Measurements from ENCODE around the gene CPLX3.
A peak's percentile ranks its signal among the peaks of the same experiment; 100 is the strongest.

Gene CPLX3

GRCh38 chr15:74794970-74795349 is 31.5 kb upstream of the CPLX3 start:
- H3K36me3 ChIP-seq (ENCODE audit: insufficient read depth, insufficient read length, low read length), result peaks cover 50% of the 10 kb centered on the region
- no peak overlapping the region for H3K9ac ChIP-seq (ENCODE audit: insufficient read length, low read depth)

GRCh38 chr15:74795966-74796625 is 30.3 kb upstream of the CPLX3 start:
- Histone ChIP-seq H3K4me1 (ENCODE audit: insufficient read depth, insufficient read length) (peaks cover 33% of the 10 kb centered on the region), H3K4me3 (ENCODE audit: insufficient read length, low read depth) (no peak overlapping the region), H3K9ac (ENCODE audit: insufficient read length, low read depth) (no peak overlapping the region), H3K36me3 (ENCODE audit: insufficient read depth, insufficient read length, low read length) (peaks cover 61% of the 10 kb centered on the region), H3K27me3 (ENCODE audit: insufficient read depth, insufficient read length) (no peaks in the 10 kb centered on the region), H3K9me3 (ENCODE audit: insufficient read depth, low read length) (no peaks in the 10 kb centered on the region)
- no peak for TF ChIP-seq YY1 (IDR thresholded peaks at IDR 0.05; ENCODE audit: insufficient read depth, insufficient read length)
- TF ChIP-seq ZNF274 (IDR thresholded peaks at IDR 0.05; ENCODE audit: low read depth, low read length), result no peak
- TF ChIP-seq SUZ12 (IDR thresholded peaks at IDR 0.05; ENCODE audit: extremely low read depth, insufficient read depth, insufficient read length), result no peak
- DNase-seq (ENCODE audit: low read depth, low spot score), result no peak

More at GRCh38 chr15:74794970-74795349, 31.5 kb upstream of the CPLX3 start:
- DNase-seq (ENCODE audit: low read depth, low spot score), result no peak
- H3K27me3 ChIP-seq (ENCODE audit: insufficient read depth, insufficient read length), result no peaks in the 10 kb centered on the region
- peaks cover 29% of the 10 kb centered on the region for H3K4me1 ChIP-seq (ENCODE audit: insufficient read depth, insufficient read length)
- H3K9me3 ChIP-seq (ENCODE audit: insufficient read depth, low read length), result no peaks in the 10 kb centered on the region
- no peak overlapping the region for H3K4me3 ChIP-seq (ENCODE audit: insufficient read length, low read depth)
- no peak for TF ChIP-seq YY1 (IDR thresholded peaks at IDR 0.05; ENCODE audit: insufficient read depth, insufficient read length)
- TF ChIP-seq SUZ12 (IDR thresholded peaks at IDR 0.05; ENCODE audit: extremely low read depth, insufficient read depth, insufficient read length), result no peak

- H3K4me3 ChIP-seq (ENCODE audit: insufficient read length, low read depth), result no peak overlapping the region
- peaks cover 77% of the 10 kb centered on the region for H3K36me3 ChIP-seq (ENCODE audit: insufficient read depth, insufficient read length, low read length)
- no peak overlapping the region for H3K9ac ChIP-seq (ENCODE audit: insufficient read length, low read depth)
- TF ChIP-seq SUZ12 (IDR thresholded peaks at IDR 0.05; ENCODE audit: extremely low read depth, insufficient read depth, insufficient read length), result no peak
- no peak for TF ChIP-seq ZNF274 (IDR thresholded peaks at IDR 0.05; ENCODE audit: low read depth, low read length)
- TF ChIP-seq YY1 (IDR thresholded peaks at IDR 0.05; ENCODE audit: insufficient read depth, insufficient read length), result no peak
- H3K4me1 ChIP-seq (ENCODE audit: insufficient read depth, insufficient read length), result peaks cover 27% of the 10 kb centered on the region
- H3K27me3 ChIP-seq (ENCODE audit: insufficient read depth, insufficient read length), result no peaks in the 10 kb centered on the region
- DNase-seq (ENCODE audit: low read depth, low spot score), result no peak
- H3K9me3 ChIP-seq (ENCODE audit: insufficient read depth, low read length), result no peaks in the 10 kb centered on the region
These were observed 27.8 kb upstream of the CPLX3 start for GRCh38 chr15:74798388-74799254.

GRCh38 chr15:74799255-74799855 is 27.1 kb upstream of the CPLX3 start:
- peaks cover 84% of the 10 kb centered on the region for H3K36me3 ChIP-seq (ENCODE audit: insufficient read depth, insufficient read length, low read length)
- H3K9ac ChIP-seq (ENCODE audit: insufficient read length, low read depth), result peak overlapping the region; percentile 29
- peaks cover 26% of the 10 kb centered on the region for H3K4me1 ChIP-seq (ENCODE audit: insufficient read depth, insufficient read length)
- TF ChIP-seq ZNF274 (IDR thresholded peaks at IDR 0.05; ENCODE audit: low read depth, low read length) (no peak), YY1 (IDR thresholded peaks at IDR 0.05; ENCODE audit: insufficient read depth, insufficient read length) (no peak), SUZ12 (IDR thresholded peaks at IDR 0.05; ENCODE audit: extremely low read depth, insufficient read depth, insufficient read length) (no peak)
- DNase-seq (ENCODE audit: low read depth, low spot score), result no peak
- no peaks in the 10 kb centered on the region for H3K9me3 ChIP-seq (ENCODE audit: insufficient read depth, low read length)
- H3K27me3 ChIP-seq (ENCODE audit: insufficient read depth, insufficient read length), result no peaks in the 10 kb centered on the region
- no peak overlapping the region for H3K4me3 ChIP-seq (ENCODE audit: insufficient read length, low read depth)

- Histone ChIP-seq H3K4me1 (ENCODE audit: insufficient read depth, insufficient read length) (peaks cover 19% of the 10 kb centered on the region), H3K4me3 (ENCODE audit: insufficient read length, low read depth) (no peak overlapping the region), H3K27me3 (ENCODE audit: insufficient read depth, insufficient read length) (no peaks in the 10 kb centered on the region)
These were observed 26.4 kb upstream of the CPLX3 start for GRCh38 chr15:74799856-74800558.

GRCh38 chr15:74800559-74801094 is 25.8 kb upstream of the CPLX3 start:
- TF ChIP-seq ZNF274 (IDR thresholded peaks at IDR 0.05; ENCODE audit: low read depth, low read length) (no peak), SUZ12 (IDR thresholded peaks at IDR 0.05; ENCODE audit: extremely low read depth, insufficient read depth, insufficient read length) (no peak), YY1 (IDR thresholded peaks at IDR 0.05; ENCODE audit: insufficient read depth, insufficient read length) (no peak)
- H3K9ac ChIP-seq (ENCODE audit: insufficient read length, low read depth), result peak overlapping the region; percentile 6
- peaks cover 18% of the 10 kb centered on the region for H3K4me1 ChIP-seq (ENCODE audit: insufficient read depth, insufficient read length)
- no peak for DNase-seq (ENCODE audit: low read depth, low spot score)
- H3K36me3 ChIP-seq (ENCODE audit: insufficient read depth, insufficient read length, low read length), result peaks cover 81% of the 10 kb centered on the region
- no peaks in the 10 kb centered on the region for H3K27me3 ChIP-seq (ENCODE audit: insufficient read depth, insufficient read length)
- H3K9me3 ChIP-seq (ENCODE audit: insufficient read depth, low read length), result no peaks in the 10 kb centered on the region
- no peak overlapping the region for H3K4me3 ChIP-seq (ENCODE audit: insufficient read length, low read depth)

More at GRCh38 chr15:74799856-74800558, 26.4 kb upstream of the CPLX3 start:
- no peak for DNase-seq (ENCODE audit: low read depth, low spot score)
- H3K9me3 ChIP-seq (ENCODE audit: insufficient read depth, low read length), result no peaks in the 10 kb centered on the region
- H3K9ac ChIP-seq (ENCODE audit: insufficient read length, low read depth), result peak overlapping the region; percentile 16
- peaks cover 83% of the 10 kb centered on the region for H3K36me3 ChIP-seq (ENCODE audit: insufficient read depth, insufficient read length, low read length)
- TF ChIP-seq SUZ12 (IDR thresholded peaks at IDR 0.05; ENCODE audit: extremely low read depth, insufficient read depth, insufficient read length) (no peak), YY1 (IDR thresholded peaks at IDR 0.05; ENCODE audit: insufficient read depth, insufficient read length) (no peak), ZNF274 (IDR thresholded peaks at IDR 0.05; ENCODE audit: low read depth, low read length) (no peak)

All from NT2/D1 (cell line).